Bronchial epithelial cell (primary cell): ENCODE results near the gene AGO3. TPM values are rescaled to one million over a fixed set of nuclear protein-coding genes. Genes with fewer than 3 reads are reported as not detected.
A peak's percentile ranks its signal among the peaks of the same experiment; 100 is the strongest.

ENCODE experiments used
- DNase-seq: peaks from one replicate; pipeline ENCODE4 v3.0.0-alpha.2; 2010; ENCODE audit warnings: low read depth
- FAIRE-seq: peaks from 2 replicates; lab custom pipeline; 2011; peaks lifted over from hg19 to GRCh38; lab: Jason Lieb, UNC
- H3K27me3 ChIP-seq: 2 replicates; pipeline ENCODE4 v1.5.1; 2011; ENCODE audit warnings: low read length; ENCODE audit not compliant: control insufficient read depth, insufficient read depth
- H3K36me3 ChIP-seq: 2 replicates; pipeline ENCODE4 v1.5.1; 2011; ENCODE audit warnings: low read length; ENCODE audit not compliant: control insufficient read depth, insufficient read depth
- H3K4me3 ChIP-seq: 2 replicates; pipeline ENCODE4 v1.5.1; 2011; ENCODE audit warnings: mild to moderate bottlenecking, low read depth, low read length, control low read depth
- total RNA-seq: library from RNA; depleted of rRNA; stranded (reverse); fragments of >200 nt; gene quantifications from 2 replicates; pipeline ENCODE4 v1.2.1, GENCODE V29; 2014
- TF ChIP-seq, protein P1 (sequence below): IDR thresholded peaks from 2 replicates; pipeline ENCODE4 v1.5.1; 2011; ENCODE audit warnings: mild to moderate bottlenecking, moderate library complexity, low read length, control low read depth, inconsistent platforms; ENCODE audit not compliant: insufficient read depth, severe bottlenecking

Gene AGO3
- total RNA-seq, 1 donor from 2014 or later, result 9.5 TPM

DNA sequence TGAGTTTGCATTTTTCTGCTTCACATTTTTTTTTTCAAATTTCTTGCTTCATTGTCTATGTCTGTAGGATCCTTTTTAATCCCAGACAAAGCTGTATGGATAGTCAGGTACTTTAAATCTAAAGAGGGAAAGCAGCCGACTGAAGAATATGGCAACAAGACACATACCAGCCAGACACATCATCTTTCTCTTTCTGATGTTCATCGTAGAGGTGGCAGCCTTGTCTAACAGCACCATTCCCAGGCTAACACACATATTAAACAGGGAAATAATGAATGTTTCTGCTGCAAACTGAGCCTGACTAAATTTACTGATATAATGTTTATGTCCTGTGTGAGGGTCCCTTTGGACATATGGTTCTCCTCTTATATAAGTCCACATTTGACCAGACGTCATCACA, 149.3 kb downstream of the AGO3 start:
- FAIRE-seq (no peak), DNase-seq (no peak)
- Histone ChIP-seq H3K36me3 (no peaks in the 10 kb centered on the region), H3K4me3 (no peak overlapping the region), H3K27me3 (no peaks in the 10 kb centered on the region)
- TF ChIP-seq, protein P1, sequence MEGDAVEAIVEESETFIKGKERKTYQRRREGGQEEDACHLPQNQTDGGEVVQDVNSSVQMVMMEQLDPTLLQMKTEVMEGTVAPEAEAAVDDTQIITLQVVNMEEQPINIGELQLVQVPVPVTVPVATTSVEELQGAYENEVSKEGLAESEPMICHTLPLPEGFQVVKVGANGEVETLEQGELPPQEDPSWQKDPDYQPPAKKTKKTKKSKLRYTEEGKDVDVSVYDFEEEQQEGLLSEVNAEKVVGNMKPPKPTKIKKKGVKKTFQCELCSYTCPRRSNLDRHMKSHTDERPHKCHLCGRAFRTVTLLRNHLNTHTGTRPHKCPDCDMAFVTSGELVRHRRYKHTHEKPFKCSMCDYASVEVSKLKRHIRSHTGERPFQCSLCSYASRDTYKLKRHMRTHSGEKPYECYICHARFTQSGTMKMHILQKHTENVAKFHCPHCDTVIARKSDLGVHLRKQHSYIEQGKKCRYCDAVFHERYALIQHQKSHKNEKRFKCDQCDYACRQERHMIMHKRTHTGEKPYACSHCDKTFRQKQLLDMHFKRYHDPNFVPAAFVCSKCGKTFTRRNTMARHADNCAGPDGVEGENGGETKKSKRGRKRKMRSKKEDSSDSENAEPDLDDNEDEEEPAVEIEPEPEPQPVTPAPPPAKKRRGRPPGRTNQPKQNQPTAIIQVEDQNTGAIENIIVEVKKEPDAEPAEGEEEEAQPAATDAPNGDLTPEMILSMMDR, result no peak

DNA sequence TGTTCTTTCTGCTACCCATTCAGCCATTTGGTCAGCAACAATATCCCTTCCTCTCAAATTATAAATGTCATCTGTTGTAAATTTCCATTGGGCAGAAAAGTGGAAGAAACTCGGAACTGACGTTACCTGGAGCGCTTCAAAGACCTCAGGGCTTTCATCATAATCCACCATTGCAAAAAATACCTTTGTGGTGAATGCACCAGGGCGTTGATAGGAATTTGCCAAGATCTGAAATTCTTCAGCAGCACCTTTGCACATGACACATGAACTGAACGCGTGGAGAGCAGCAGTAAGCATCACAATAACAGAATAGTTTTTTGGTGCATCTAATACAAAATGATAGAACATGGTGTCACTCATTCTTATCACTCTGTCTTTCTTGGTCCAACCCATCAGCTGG, 149.9 kb downstream of the AGO3 start:
- no peak overlapping the region for H3K4me3 ChIP-seq
- no peaks in the 10 kb centered on the region for H3K27me3 ChIP-seq
- no peaks in the 10 kb centered on the region for H3K36me3 ChIP-seq
- FAIRE-seq (no peak), DNase-seq (no peak)
- TF ChIP-seq, protein P1, result no peak

DNA sequence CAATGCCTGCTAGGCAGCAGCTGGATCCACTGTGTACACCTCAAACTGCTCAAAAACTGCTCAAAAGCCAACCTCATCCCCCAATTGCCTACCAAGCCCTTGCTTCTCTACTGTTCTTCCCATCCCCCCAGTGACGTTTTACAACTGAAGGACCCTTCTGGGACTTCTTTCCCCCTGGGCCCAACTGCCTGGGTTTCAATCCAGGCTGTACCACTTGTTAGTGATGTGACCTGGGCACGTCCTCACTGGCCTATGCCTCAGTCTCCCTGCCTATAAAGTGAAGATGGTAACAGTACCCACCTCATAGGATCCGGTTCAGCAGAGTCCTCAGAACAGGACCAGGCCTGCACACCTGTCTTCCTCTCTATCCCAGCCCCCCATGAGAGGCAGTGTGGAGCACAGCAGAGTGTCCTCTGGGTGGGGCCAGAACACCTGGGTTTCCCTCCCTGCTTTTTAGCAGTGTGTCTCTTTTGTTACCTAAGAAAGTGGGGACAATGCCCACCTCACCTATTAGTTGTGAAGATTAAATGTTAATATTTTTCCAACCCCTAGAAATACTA, 151.1 kb downstream of the AGO3 start:
- no peak overlapping the region for H3K4me3 ChIP-seq
- DNase-seq, result no peak
- H3K27me3 ChIP-seq, result no peaks in the 10 kb centered on the region
- FAIRE-seq, result no peak
- H3K36me3 ChIP-seq, result no peaks in the 10 kb centered on the region
- TF ChIP-seq, protein P1, result no peak

DNA sequence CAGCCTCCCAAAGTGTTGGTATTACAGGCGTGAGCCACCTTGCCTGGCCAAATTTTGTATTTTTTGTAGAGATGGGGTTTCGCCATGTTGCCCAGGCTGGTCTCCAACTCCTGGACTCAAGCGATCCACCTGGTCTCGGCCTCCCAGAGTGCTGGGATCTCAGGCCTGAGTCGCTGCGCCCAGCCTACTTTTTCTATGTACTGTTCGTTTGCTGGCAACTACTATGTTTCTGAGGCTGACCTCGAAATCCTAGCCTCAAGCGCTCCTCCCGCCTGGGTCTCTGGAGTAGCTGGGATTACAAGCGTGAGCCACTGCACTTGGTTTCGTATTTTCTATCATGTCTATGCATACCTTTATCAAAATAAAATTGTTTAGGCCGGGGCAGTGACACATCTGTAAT, 152.3 kb downstream of the AGO3 start:
- no peak overlapping the region for H3K4me3 ChIP-seq
- FAIRE-seq, result no peak
- no peaks in the 10 kb centered on the region for H3K27me3 ChIP-seq
- TF ChIP-seq, protein P1, result no peak
- no peaks in the 10 kb centered on the region for H3K36me3 ChIP-seq
- DNase-seq, result no peak

DNA sequence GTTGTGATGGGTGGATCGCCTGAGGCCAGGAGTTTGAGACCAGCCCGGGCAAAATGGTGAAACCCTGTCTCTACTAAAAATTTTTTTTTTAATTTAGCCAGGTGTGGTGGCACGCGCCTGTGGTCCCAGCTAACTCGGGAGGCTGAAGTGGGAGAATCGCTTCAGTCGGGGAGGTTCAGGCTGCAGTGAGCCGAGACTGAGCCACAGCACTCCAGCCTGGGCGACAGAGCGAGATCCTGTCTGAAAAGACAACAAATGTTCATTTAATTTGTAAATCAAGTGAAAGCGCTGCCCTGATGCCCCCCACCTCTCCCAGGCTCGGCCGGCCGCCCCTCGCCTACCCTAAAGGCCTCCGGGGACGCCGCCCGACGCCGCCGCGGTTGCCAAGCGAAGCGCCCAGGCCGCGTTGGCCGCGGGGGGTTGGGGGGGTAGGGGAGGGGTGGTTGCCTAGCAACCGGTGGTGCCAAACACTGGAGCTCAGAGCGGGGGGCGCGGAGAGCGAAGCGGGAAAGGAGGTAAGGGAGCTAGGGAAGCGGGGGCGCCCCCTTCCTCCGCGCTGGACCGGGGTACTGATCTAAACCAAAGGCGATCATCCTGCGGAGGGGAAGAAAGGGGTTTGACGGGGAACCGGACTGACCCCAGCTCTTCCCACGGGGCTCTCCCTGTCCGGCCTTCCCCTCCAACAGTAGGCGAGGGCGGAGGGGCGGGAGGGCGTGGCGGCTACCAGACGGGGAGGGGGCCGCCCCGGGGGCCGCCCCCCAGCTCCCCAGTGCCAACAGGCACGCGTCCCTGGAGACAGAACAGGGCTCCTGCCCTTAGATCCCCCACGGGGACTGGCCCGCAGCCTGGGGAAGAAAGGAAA, 153.0 kb downstream of the AGO3 start, which contains the start of gene TEKT2:
Gene TEKT2, plus strand, starts transcription at position 460 of the 862 bp plus-strand sequence. CDS start 828 bp downstream, outside the sequence.
- Histone ChIP-seq H3K36me3 (no peaks in the 10 kb centered on the region), H3K4me3 (peak within 1 kb of the TSS; percentile 41), H3K27me3 (no peaks in the 10 kb centered on the region)
- DNase-seq (no peak), FAIRE-seq (no peak)
- TF ChIP-seq, protein P1, result no peak
